MM.1S (cell line): ENCODE data around the gene ASIC4.

ENCODE experiments used
- DNase-seq: peaks from one replicate; pipeline ENCODE4 v3.0.0-alpha.2; 2015
- H2AFZ ChIP-seq: fragments of 300-600 bp; sonication (generic); 2 replicates; pipeline ENCODE4 v1.6.0; 2016; ENCODE audit warnings: antibody characterized with exemption, low read length
- H3F3A ChIP-seq: fragments of 300-600 bp; sonication (generic); 2 replicates; pipeline ENCODE4 v1.6.1; 2016; ENCODE audit warnings: mild to moderate bottlenecking, antibody characterized with exemption, low read length, moderate library complexity, mixed read lengths; ENCODE audit not compliant: insufficient read depth
- H3K27ac ChIP-seq: fragments of 300-600 bp; sonication (generic); 2 replicates; pipeline ENCODE4 v1.5.1; 2016; ENCODE audit warnings: mild to moderate bottlenecking, low read length
- H3K27me3 ChIP-seq: fragments of 300-600 bp; sonication (generic); replicated peaks from 2 replicates; pipeline ENCODE4 v1.6.0; 2016; ENCODE audit warnings: low read length; ENCODE audit not compliant: insufficient read depth
- H3K36me3 ChIP-seq: fragments of 300-600 bp; sonication (generic); replicated peaks from 2 replicates; pipeline ENCODE4 v1.6.1; 2016; ENCODE audit warnings: mild to moderate bottlenecking, low read length, mixed read lengths; ENCODE audit not compliant: insufficient read depth
- H3K4me1 ChIP-seq: fragments of 300-600 bp; sonication (generic); 2 replicates; pipeline ENCODE4 v1.6.1; 2016; ENCODE audit warnings: low read length, mixed read lengths
- H3K4me2 ChIP-seq: fragments of 300-600 bp; sonication (generic); 2 replicates; pipeline ENCODE4 v1.6.0; 2016; ENCODE audit warnings: low read depth, low read length
- H3K4me3 ChIP-seq: fragments of 300-600 bp; sonication (generic); 2 replicates; pipeline ENCODE4 v1.5.1; 2016; ENCODE audit warnings: low read length, mixed read lengths
- H3K79me2 ChIP-seq: fragments of 300-600 bp; sonication (generic); 2 replicates; pipeline ENCODE4 v1.6.1; 2016; ENCODE audit warnings: mixed run types, low read length, mixed read lengths
- H3K9ac ChIP-seq: fragments of 300-600 bp; sonication (generic); 2 replicates; pipeline ENCODE4 v1.6.1; 2016; ENCODE audit warnings: low read length, mixed read lengths
- H3K9me2 ChIP-seq: fragments of 300-600 bp; sonication (generic); replicated peaks from 2 replicates; pipeline ENCODE4 v1.6.1; 2016; ENCODE audit warnings: mild to moderate bottlenecking, low read length, mixed read lengths; ENCODE audit not compliant: insufficient read depth
- H3K9me3 ChIP-seq: fragments of 300-600 bp; sonication (generic); replicated peaks from 2 replicates; pipeline ENCODE4 v1.6.1; 2016; ENCODE audit warnings: mild to moderate bottlenecking, low read length, mixed read lengths; ENCODE audit not compliant: insufficient read depth
- H4K20me1 ChIP-seq: fragments of 300-600 bp; sonication (generic); 2 replicates; pipeline ENCODE4 v1.6.1; 2016; ENCODE audit warnings: mild to moderate bottlenecking, low read length, moderate library complexity, mixed read lengths; ENCODE audit not compliant: insufficient read depth
- CTCF ChIP-seq: fragments of 300-600 bp; sonication (generic); IDR thresholded peaks from 2 replicates; pipeline ENCODE4 v1.5.1; 2016; ENCODE audit warnings: antibody characterized with exemption, low read length, mixed read lengths
- EZH2 ChIP-seq: fragments of 300-600 bp; sonication (generic); optimal IDR thresholded peaks from 2 replicates; pipeline ENCODE3; 2017; ENCODE audit warnings: low read depth, mild to moderate bottlenecking, antibody characterized with exemption, low read length, mixed read lengths
- EZH2phosphoT487 ChIP-seq: fragments of 300-600 bp; sonication (generic); IDR thresholded peaks from 2 replicates; pipeline ENCODE4 v1.6.1; 2018; ENCODE audit warnings: antibody characterized with exemption, low read length

ASIC4 gene

GRCh38 chr2:219496247-219496824 lies 17.9 kb upstream of the ASIC4 start:
- Histone ChIP-seq H3K9me2 (no peaks in the 10 kb centered on the region), H4K20me1 (no peaks in the 10 kb centered on the region), H3K4me1 (peaks cover 11% of the 10 kb centered on the region), H3K4me2 (no peak overlapping the region), H3K4me3 (no peak overlapping the region), H3K9ac (no peak overlapping the region), H3K9me3 (no peaks in the 10 kb centered on the region), H3K27ac (no peak overlapping the region), H3K36me3 (no peaks in the 10 kb centered on the region), H3K27me3 (peaks cover 61% of the 10 kb centered on the region), H2AFZ (no peak overlapping the region), H3K79me2 (peaks cover 13% of the 10 kb centered on the region), H3F3A (no peaks in the 10 kb centered on the region)
- TF ChIP-seq EZH2phosphoT487: no peak
- no peak for TF ChIP-seq EZH2
- no peak for TF ChIP-seq CTCF
- no peak for DNase-seq

- H3K9ac ChIP-seq: no peak overlapping the region
- no peaks in the 10 kb centered on the region for H3K9me3 ChIP-seq
- DNase-seq: no peak
- no peak overlapping the region for H3K4me3 ChIP-seq
- no peaks in the 10 kb centered on the region for H4K20me1 ChIP-seq
- peaks cover 55% of the 10 kb centered on the region for H3K27me3 ChIP-seq
- no peaks in the 10 kb centered on the region for H3K9me2 ChIP-seq
- no peak overlapping the region for H3K4me2 ChIP-seq
- no peaks in the 10 kb centered on the region for H3F3A ChIP-seq
- H3K79me2 ChIP-seq: peaks cover 13% of the 10 kb centered on the region
- H2AFZ ChIP-seq: no peak overlapping the region
- no peaks in the 10 kb centered on the region for H3K36me3 ChIP-seq
- no peak overlapping the region for H3K27ac ChIP-seq
- peaks cover 11% of the 10 kb centered on the region for H3K4me1 ChIP-seq
- TF ChIP-seq CTCF (no peak), EZH2phosphoT487 (no peak), EZH2 (no peak)
These were observed 17.3 kb upstream of the ASIC4 start for GRCh38 chr2:219496825-219497494.

- H3K36me3 ChIP-seq: no peaks in the 10 kb centered on the region
- H3K4me1 ChIP-seq: peaks cover 11% of the 10 kb centered on the region
- no peaks in the 10 kb centered on the region for H4K20me1 ChIP-seq
- peaks cover 13% of the 10 kb centered on the region for H3K79me2 ChIP-seq
- TF ChIP-seq EZH2phosphoT487 (no peak), EZH2 (no peak), CTCF (no peak)
- no peaks in the 10 kb centered on the region for H3K9me2 ChIP-seq
- DNase-seq: no peak
- peak overlapping the region; percentile 95 for H3K4me2 ChIP-seq
- no peaks in the 10 kb centered on the region for H3K9me3 ChIP-seq
- peak overlapping the region; percentile 91; the same call in 1 of the 2 replicates for H3K9ac ChIP-seq
- no peaks in the 10 kb centered on the region for H3F3A ChIP-seq
- peak overlapping the region; percentile 88 for H3K4me3 ChIP-seq
- H3K27ac ChIP-seq: no peak overlapping the region; the same call in 1 of the 2 replicates
- H3K27me3 ChIP-seq: peaks cover 48% of the 10 kb centered on the region
- H2AFZ ChIP-seq: peak overlapping the region; percentile 98
These were observed 16.6 kb upstream of the ASIC4 start for GRCh38 chr2:219497495-219498279.
